Panc1 (cell line): ENCODE results near the gene DHX36.

Source experiments
- CTCF ChIP-seq: fragments of 450-650 bp; IDR thresholded peaks from 2 replicates; pipeline ENCODE4 v1.5.1; 2017; ENCODE audit warnings: mild to moderate bottlenecking
- POLR2AphosphoS5 ChIP-seq: IDR thresholded peaks from 2 replicates; pipeline ENCODE4 v1.6.1; 2012; ENCODE audit warnings: mild to moderate bottlenecking, low read depth, low read length, moderate library complexity
- REST ChIP-seq, 2 experiments: IDR thresholded peaks; 2 replicates each; pipeline ENCODE4 v1.6.1; 2011 to 2012; ENCODE audit warnings: low read depth in 2 of 2, control low read depth in 1 of 2, low read length in 1 of 2, mild to moderate bottlenecking in 1 of 2, moderate library complexity in 1 of 2; ENCODE audit not compliant: insufficient read depth in 1 of 2
- SIN3A ChIP-seq: IDR thresholded peaks from 2 replicates; pipeline ENCODE4 v1.6.1; 2012; ENCODE audit warnings: low read depth, mild to moderate bottlenecking, low read length, moderate library complexity, borderline replicate concordance; ENCODE audit not compliant: insufficient read depth

GRCh38 chr3:154364849-154365248 lies 40.6 kb upstream of the DHX36 start:
- TF ChIP-seq CTCF (no peak), POLR2AphosphoS5 (no peak), SIN3A (no peak), REST (IDR thresholded peaks at IDR 0.05; ENCODE audit: insufficient read depth in 1 of 2, low read depth in 2 of 2, low read length in 1 of 2) (no peak)
